OCI-LY1 (cell line): ENCODE measurements around the gene WDR59.

Experiments
- CTCF ChIP-seq: fragments of 200-600 bp; sonication (generic), shearing (Covaris generic); IDR thresholded peaks from 2 replicates; pipeline ENCODE4 v1.5.1; 2017; ENCODE audit warnings: mild to moderate bottlenecking, antibody characterized with exemption, low read length, moderate library complexity, mixed read lengths
- EZH2 ChIP-seq: fragments of 200-600 bp; sonication (generic), shearing (Covaris generic); IDR thresholded peaks from 2 replicates; pipeline ENCODE4 v1.8.0; 2017; ENCODE audit warnings: borderline replicate concordance, mixed run types, mild to moderate bottlenecking, antibody characterized with exemption, low read length, moderate library complexity, mixed read lengths

GRCh38 chr16:74832228-74832627 is 152.7 kb downstream of the WDR59 start:
- no peak for TF ChIP-seq CTCF
- no peak for TF ChIP-seq EZH2
